ENCODE measurements around the gene BCAS3. TPM values are rescaled to one million over a fixed set of nuclear protein-coding genes. Genes with fewer than 3 reads are reported as not detected.

The BCAS3 gene
- total and polyA plus RNA-seq, 12 donors, result 6.1 to 21.8 (median 17.2) TPM

GRCh38 chr17:61343576-61343975 lies 665.9 kb downstream of the BCAS3 start:
- Histone ChIP-seq H3K4me3 (no peak overlapping the region), H3K27ac (no peak overlapping the region), H3K4me1 (peaks cover 0 to 10% (median 3%) of the 10 kb centered on the region in 9 donors), H3K36me3 (no peaks in the 10 kb centered on the region), H3K27me3 (peaks cover 0 to 3% (median 0%) of the 10 kb centered on the region in 7 donors), H3K9me3 (no peaks in the 10 kb centered on the region)
- intact Hi-C loops (cut with DNase I), result no loop called here
- DNase-seq (no peak), ATAC-seq (no peak)
- TF ChIP-seq CTCF (IDR thresholded peaks at IDR 0.05), result no peak
- 77 to 97% methylated on average over 6 of the region's 6 CpGs for WGBS, 2 donors

GRCh38 chr17:61345061-61345460 lies 667.4 kb downstream of the BCAS3 start:
- DNase-seq (no peak), ATAC-seq (peak in 1 of 8 donors; percentile 25)
- H3K4me3 ChIP-seq, result no peak overlapping the region
- TF ChIP-seq CTCF (IDR thresholded peaks at IDR 0.05), result no peak
- WGBS, 2 donors, result 67 to 68% methylated on average over 6 of the region's 6 CpGs
- intact Hi-C loops (cut with DNase I), result no loop called here
- no peaks in the 10 kb centered on the region for H3K36me3 ChIP-seq
- peaks cover 0 to 3% (median 0%) of the 10 kb centered on the region in 7 donors for H3K27me3 ChIP-seq
- H3K9me3 ChIP-seq, result no peaks in the 10 kb centered on the region
- no peak overlapping the region for H3K27ac ChIP-seq
- no peaks in the 10 kb centered on the region for H3K4me1 ChIP-seq

- Histone ChIP-seq H3K4me1 (no peaks in the 10 kb centered on the region), H3K9me3 (no peaks in the 10 kb centered on the region), H3K4me3 (no peak overlapping the region), H3K36me3 (no peaks in the 10 kb centered on the region), H3K27me3 (no peaks in the 10 kb centered on the region), H3K27ac (no peak overlapping the region)
- DNase-seq (no peak), ATAC-seq (no peak)
- no peak for TF ChIP-seq CTCF (IDR thresholded peaks at IDR 0.05)
- intact Hi-C loops (cut with DNase I), result no loop called here
- WGBS, 2 donors, result 88 to 92% methylated on average over 7 of the region's 7 CpGs
Measured at GRCh38 chr17:61345825-61346666, 668.4 kb downstream of the BCAS3 start.

GRCh38 chr17:61349350-61349749 lies 671.7 kb downstream of the BCAS3 start:
- DNase-seq (no peak), ATAC-seq (no peak)
- Histone ChIP-seq H3K4me3 (no peak overlapping the region), H3K27ac (no peak overlapping the region), H3K36me3 (no peaks in the 10 kb centered on the region), H3K27me3 (no peaks in the 10 kb centered on the region), H3K9me3 (no peaks in the 10 kb centered on the region), H3K4me1 (peaks cover 0 to 20% (median 0%) of the 10 kb centered on the region in 9 donors)
- 94 to 96% methylated on average over 3 of the region's 3 CpGs for whole genome bisulfite sequencing, 2 donors
- peak in 7 of 9 donors; percentile 13 to 34 (median 19) for TF ChIP-seq CTCF (IDR thresholded peaks at IDR 0.05)
- intact Hi-C loops (cut with DNase I), result no loop called here

Measured in heart right ventricle (tissue), 16 donors.